GM19099 (cell line): ENCODE results near the gene C6orf163.

Source experiments
- POLR2A ChIP-seq: IDR thresholded peaks from 3 replicates; pipeline ENCODE4 v1.6.1; 2011; ENCODE audit warnings: low read depth; ENCODE audit not compliant: insufficient read length; ENCODE audit errors: extremely low read depth

The C6orf163 gene

DNA sequence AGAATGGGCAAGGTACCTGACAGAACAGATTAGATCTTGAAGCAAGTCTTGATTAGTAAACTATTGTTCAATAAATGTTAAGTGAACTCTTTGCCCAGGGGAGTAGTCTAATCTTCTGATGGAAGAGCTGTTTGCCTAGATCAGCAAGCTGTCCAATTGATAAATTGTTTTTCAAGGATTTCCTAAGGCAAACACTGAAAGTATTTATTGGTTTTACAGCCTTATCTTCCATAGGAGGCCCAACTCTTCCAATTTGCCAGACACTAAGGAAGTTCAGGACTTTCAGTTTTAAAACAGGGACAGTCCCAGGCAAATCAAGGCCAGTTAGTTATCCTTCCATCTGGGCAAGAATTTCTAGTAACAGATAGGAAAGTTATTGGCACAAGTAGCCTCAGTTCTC, 1.8 kb upstream of the C6orf163 start:
- no peak for TF ChIP-seq POLR2A

DNA sequence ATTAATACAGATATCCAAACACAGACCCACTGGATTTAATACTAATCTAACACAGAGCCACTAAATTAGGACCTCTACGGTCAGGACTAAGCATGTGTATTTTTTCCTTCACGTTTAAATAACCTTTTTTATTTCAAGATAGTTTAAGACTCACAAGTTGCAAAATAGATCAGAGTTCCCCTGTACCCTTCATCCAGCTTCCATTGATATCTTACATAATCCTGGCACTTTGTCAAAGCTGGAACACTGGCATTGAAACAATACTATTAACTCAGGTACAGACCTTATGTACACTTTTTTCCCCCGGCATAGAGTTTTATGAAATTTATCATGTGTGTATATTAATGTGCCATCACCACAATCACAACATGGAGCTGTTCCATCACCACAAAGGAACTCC, 2.1 kb downstream of the C6orf163 start:
- TF ChIP-seq POLR2A, result no peak

DNA sequence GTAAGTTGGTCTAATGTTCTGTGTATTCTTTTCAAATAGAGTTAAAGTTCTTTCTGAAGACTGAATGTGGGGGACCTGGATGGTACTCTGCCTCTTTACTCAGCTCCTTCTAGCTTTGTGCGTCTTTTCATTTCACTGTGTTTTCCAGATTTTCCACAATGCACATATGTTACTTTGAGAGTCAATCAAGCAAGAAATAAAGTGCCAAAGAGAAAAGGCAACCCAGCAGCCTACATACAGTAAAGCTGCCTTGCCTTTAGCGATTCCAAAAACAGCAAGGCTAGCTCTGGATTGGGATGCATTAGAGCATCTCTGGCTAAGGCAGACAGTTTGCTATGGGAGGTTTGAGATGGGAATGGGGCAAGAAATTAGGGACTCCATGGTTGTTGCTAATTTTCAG, 5.3 kb downstream of the C6orf163 start:
- TF ChIP-seq POLR2A, result no peak

DNA sequence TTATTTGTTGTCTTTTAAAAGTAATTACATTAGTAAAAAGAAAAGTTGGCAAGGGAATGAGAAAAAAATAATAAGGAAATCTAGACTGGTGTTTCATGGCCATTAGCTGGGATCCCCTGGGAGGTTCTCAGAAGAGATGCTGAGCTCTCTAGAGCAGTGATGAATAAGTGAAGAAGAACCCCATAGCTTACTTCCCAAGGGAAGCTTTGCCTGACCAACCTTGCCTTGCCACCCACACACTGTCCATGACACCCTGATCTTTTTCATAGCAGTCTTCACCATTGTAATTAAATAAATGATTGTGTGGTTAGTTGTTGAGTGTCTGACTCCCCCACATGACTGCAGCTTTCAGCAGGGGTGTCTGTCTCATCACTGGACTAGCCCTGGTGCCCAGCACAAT, 5.9 kb downstream of the C6orf163 start:
- TF ChIP-seq POLR2A, result no peak

DNA sequence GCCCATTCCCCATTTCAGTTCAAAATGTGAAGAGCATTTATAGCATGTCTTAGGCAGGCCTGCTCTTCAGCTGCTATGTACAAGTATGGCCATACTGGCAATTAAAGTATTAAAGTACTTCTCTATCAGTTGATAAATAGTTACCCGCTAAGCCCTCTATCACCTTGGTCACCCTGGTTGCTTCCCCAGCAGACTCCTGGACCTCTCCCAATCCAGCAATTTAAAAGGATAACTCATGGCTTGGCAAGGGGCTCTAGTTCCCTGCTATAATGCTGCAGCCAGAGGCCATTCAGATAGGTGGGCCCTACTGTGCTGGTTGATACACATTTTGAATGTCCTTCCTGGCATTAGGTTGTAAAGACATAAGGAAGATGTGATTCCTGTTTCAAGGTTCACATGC, 7.0 kb downstream of the C6orf163 start:
- TF ChIP-seq POLR2A, result no peak

DNA sequence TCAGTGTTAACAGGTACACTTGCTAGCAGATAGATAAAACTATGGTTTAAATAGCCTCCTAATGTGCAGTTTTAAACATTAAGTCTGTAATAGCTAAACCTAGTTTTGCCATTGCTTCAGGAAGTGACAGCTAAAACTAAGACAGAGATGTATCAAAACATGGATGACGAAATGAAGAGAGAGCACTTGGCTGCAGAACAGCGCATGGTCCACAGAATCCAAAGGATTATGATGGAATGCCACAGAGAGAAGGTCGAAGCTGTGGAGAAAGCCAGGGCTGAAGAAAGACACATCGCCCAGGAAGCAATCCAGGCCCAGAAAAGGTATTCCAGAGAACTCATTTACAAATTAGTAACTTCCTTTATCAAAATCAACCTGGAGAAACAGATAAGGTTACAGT, 11.6 kb downstream of the C6orf163 start:
- TF ChIP-seq POLR2A, result no peak

DNA sequence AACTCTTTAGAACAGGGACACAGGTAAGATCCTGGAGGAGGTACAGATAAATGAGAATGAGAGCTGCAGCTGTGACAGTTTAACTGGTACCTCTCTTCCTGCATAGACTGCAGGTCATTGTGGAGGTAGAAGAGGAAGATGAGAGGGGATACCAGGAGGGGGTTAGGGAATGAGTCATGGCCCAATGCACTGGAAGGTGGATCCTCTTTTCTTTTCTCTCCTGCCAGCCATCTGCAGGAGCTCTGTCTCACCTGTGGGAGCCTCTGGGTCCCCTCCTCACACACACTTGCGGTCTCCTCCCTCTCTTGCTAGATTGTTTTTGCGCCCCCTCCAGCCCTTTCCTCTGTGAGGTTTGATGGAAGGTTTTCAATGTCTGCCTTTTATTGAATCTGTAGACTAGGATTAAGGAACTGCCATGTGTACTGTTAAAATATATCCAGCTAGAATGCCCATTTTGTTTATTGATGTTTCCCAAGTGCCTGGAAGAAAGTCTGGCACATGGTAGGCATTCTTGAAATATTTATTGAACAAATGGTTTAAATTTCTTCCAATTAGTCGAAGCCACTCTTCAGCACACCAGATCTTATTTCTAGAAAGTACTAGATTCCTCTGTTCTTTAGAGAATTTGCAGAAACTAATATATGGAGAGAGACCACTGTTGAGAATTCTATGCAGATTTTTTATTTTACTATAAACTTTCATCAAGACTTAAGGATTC, 13.0 kb downstream of the C6orf163 start:
- no peak for TF ChIP-seq POLR2A

DNA sequence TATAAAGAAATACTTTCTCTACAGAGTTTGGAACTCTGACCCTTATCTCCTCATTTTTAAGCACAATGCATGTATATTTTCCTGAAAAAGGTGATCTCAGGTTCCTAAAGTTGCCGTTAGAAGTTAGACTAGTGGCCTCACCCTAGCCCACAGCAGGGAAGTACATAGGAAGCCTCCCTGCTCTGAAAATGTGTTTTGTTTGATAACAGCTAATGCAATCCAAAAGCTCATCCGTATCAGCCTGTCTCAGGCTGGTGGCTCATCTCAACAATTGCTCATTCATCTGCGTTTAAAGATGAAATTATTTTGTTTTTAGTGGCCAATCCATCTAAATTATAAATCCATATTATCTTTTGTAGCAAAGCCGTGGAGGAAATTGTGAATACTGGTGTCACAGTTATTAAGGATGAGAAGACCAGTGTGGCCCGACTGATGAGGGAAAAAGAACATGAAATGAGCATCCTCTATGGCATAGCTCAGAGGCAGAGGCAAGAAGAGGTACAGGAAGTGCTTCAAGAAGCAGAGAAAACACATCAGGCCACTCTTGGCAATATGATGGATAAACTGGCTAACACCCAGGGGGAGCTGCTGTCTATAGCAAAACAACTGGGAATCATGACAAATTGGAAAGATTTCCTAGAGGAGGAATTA, 20.1 kb downstream of the C6orf163 start:
- TF ChIP-seq POLR2A, result no peak

DNA sequence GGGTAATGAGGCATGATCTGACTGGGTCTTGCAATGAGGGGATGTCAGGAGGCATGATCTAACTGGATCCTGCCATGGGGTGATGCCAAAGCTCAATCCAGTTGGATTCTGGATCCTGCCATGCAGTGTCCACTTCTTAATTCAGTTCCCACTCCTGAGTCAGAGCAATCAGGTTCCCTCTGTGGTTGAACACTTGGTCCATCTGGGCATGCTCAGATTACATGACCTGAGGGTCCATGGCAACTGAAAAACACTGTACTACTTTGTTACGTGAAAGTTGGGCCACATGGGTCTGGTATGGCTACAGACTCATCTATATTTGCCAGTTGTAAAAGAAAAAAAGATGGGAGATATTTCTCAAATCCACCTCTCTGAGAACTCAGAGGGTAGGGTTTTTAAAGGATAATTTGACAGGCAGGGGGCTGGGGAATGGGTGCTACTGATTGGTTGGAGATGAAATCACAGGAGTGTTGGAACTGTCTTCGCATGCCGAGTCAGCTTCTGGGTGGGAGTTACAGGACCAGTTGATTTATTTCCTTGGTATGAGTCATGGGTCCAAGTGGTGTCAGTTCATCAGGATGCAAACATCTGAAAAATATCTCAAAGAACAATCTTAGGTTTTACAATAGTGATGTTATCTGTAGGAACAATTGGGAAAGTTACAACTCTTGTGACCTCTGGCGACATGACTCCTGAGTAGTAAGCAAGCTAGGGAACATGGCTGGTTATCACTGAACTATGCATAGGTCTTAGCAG, 21.6 kb downstream of the C6orf163 start:
- no peak for TF ChIP-seq POLR2A

DNA sequence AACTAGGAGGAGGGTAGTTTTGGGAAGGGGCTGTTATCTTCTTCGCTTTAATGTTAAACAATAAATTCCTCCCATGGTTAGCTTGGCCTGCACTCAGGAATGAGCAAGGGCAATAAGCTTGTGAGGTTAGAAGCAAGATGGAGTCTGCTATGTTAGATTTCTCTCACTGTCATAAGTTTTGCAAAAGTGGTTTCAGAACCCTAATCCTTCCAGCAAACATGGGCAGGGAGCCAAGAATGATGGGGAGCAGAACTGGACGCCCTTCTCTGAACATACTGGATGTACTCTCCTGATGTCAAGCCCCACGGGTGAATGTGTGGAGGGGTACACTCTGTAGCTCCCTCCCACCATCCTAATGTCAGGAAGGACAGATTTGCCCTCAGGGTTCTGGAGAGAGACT, 22.3 kb downstream of the C6orf163 start:
- no peak for TF ChIP-seq POLR2A

DNA sequence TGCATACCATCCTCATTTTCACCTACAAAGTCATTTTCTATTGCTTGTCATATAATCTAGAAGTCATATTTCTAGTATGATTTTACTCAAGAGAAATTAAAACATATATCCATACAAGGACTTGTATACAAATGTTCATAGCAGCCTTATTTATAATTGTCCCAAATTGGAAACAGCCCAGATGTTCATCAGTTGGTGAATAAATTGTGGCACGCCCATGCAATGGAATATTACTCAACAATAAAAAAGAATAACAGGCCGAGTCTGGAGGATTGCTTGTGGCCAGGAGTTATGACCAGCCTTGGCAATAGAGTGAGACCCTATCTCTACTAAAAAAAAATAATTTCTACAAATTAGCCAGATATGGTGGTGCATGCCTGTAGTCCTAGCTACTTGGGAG, 28.8 kb downstream of the C6orf163 start:
- no peak for TF ChIP-seq POLR2A

DNA sequence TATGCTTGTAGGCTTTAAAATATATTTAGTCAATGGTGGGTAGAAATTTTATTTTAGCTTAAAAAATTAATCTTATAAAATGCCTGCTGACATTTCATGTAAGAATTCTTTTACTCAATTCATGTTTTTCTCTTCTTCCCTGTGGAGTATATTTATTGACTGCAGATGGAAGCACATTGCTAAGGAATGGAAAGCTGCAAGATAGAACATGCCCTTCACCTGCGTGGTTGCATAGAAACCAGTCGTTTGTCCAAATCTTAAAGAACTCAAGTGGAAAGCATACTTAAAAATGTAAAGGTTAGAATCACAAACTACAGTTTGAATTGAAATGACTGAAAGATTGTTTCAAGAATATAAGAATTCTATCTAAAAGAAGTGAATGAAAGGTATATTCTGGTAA, 30.7 kb downstream of the C6orf163 start:
- TF ChIP-seq POLR2A, result no peak

DNA sequence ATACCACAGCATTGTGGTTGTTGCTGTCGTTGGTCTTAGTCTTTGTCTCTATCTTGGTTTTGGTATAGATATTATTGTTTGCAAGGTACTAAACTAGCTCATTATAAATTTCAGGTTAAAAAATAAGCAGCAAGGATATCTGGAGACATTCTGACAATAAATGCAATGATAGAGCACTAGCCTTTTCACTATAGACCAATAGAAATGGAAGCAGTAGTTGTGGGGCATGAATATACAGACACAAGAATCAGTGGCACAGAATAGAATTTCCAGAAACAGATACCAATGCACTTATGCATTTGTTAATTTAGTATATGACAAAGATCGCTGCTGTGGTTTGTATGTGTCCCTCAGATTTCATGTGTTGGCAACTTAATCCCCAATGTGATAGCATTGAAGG, 32.0 kb downstream of the C6orf163 start:
- no peak for TF ChIP-seq POLR2A

DNA sequence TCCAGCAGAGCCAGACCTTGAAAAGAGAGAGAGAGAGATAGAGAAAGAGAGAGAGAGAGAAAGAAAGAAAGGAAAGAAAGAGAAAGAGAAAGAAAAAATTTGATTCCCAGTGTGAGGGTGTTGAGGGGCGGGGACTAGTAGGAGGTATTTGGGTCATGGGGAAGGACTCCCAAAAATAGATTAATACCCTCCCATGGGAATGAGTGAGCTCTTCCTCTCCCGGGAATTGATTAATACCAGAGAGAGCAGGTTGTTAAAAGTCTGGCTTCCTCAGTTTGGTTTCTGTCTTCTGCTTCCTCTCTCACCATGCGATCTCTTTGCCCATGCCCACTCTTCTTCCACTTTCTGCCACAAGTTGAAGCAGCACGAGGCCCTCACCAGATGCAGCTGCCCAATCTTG, 34.3 kb downstream of the C6orf163 start:
- no peak for TF ChIP-seq POLR2A

DNA sequence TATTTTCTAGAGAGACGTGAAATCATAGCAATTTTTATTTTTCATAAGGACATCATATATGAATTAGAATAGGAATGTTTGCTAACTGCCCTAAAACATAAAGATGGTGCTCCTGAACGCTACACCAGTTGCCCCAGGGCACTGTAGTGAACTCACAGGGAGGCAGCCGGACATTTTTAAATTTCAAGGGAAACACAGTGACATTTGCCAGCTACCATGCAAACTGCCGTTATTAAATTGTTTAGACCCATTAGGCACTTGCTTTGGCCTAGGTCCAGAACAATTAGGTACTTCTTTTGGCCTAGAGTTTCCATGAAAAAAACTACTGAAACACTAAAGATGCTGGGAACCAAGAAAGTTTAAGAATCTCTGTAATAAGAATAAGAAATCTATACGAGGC, 38.2 kb downstream of the C6orf163 start:
- TF ChIP-seq POLR2A, result no peak

DNA sequence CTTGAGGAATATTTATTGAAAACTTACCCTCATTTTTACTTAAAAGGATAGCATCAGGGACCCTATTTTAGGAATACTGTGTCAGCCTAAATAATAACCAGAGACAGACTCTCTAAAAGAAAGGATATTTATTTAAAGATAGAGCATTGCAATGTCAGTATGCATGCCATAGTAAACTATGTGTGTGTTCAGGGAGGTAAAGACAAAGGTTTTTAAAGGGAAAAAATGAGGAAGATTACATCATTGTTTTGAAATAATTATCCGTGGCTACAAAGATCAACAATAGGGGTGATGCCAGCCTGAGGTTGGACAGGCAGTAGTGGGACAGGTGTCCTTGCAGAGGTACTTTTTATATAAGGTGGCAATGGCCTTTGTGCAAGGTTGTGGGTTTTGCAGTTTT, 39.4 kb downstream of the C6orf163 start:
- no peak for TF ChIP-seq POLR2A
